Mesenchymal stem cell (in vitro differentiated cells and primary cell): ENCODE measurements around the gene ACTBL2.
A peak's percentile ranks its signal among the peaks of the same experiment; 100 is the strongest.

Experiments
- DNase-seq: peaks from one replicate; pipeline ENCODE4 v3.0.0-alpha.2; 2013
- H2AFZ ChIP-seq: one replicate; pipeline ENCODE4 v1.6.1; 2013; ENCODE audit warnings: low read depth, mild to moderate bottlenecking, control low read depth, inconsistent platforms, low read length, moderate library complexity
- H2AK5ac ChIP-seq: 2 replicates; pipeline ENCODE4 v1.6.1; 2013; ENCODE audit warnings: low read length, moderate library complexity, mild to moderate bottlenecking, inconsistent platforms; ENCODE audit not compliant: severe bottlenecking
- H2BK120ac ChIP-seq: one replicate; pipeline ENCODE4 v1.6.1; 2013; ENCODE audit warnings: low read depth, mild to moderate bottlenecking, inconsistent platforms, low read length, moderate library complexity
- H2BK12ac ChIP-seq, 2 experiments: one replicate each; pipeline ENCODE4 v1.6.1; 2013; ENCODE audit warnings: inconsistent platforms in 2 of 2, low read length in 2 of 2, mild to moderate bottlenecking in 2 of 2, moderate library complexity in 2 of 2, control low read depth in 1 of 2
- H2BK15ac ChIP-seq: one replicate; pipeline ENCODE4 v1.6.1; 2013; ENCODE audit warnings: mild to moderate bottlenecking, low read depth, inconsistent platforms; ENCODE audit not compliant: poor library complexity, severe bottlenecking
- H2BK5ac ChIP-seq: 2 replicates; pipeline ENCODE4 v1.6.1; 2013; ENCODE audit warnings: low read depth, mild to moderate bottlenecking, low read length, control low read depth, inconsistent platforms; ENCODE audit not compliant: poor library complexity, severe bottlenecking
- H3K14ac ChIP-seq, 2 experiments: one replicate each; pipeline ENCODE4 v1.6.1; 2013; ENCODE audit warnings: inconsistent platforms in 2 of 2, low read length in 2 of 2, control low read depth in 1 of 2, mild to moderate bottlenecking in 1 of 2, moderate library complexity in 1 of 2
- H3K18ac ChIP-seq, 2 experiments: one replicate each; pipeline ENCODE4 v1.6.1; 2013; ENCODE audit warnings: inconsistent platforms in 2 of 2, low read length in 2 of 2, control low read depth in 1 of 2, low read depth in 1 of 2, mild to moderate bottlenecking in 1 of 2
- H3K23ac ChIP-seq, 2 experiments: one replicate each; pipeline ENCODE4 v1.6.1; 2013; ENCODE audit warnings: inconsistent platforms in 2 of 2, low read length in 2 of 2, mild to moderate bottlenecking in 2 of 2, moderate library complexity in 2 of 2, control low read depth in 1 of 2
- H3K27ac ChIP-seq: 2 replicates; pipeline ENCODE4 v1.5.1; 2013; ENCODE audit warnings: mild to moderate bottlenecking, moderate library complexity, low read length, control low read depth, inconsistent platforms; ENCODE audit not compliant: poor library complexity, severe bottlenecking
- H3K27me3 ChIP-seq, 2 experiments: 2 replicates each; pipeline versions ENCODE4 v1.6.1 to v1.7.0; 2013; ENCODE audit warnings: low read length in 2 of 2, mild to moderate bottlenecking in 2 of 2, moderate library complexity in 2 of 2, control low read depth in 1 of 2, inconsistent platforms in 1 of 2; ENCODE audit not compliant: control insufficient read depth in 1 of 2, insufficient read depth in 1 of 2
- H3K36me3 ChIP-seq, 2 experiments: 2 replicates each; pipeline versions ENCODE4 v1.6.1 to v1.7.0; 2013; ENCODE audit warnings: low read length in 2 of 2, control low read depth in 1 of 2, inconsistent platforms in 1 of 2, low read depth in 1 of 2, mild to moderate bottlenecking in 1 of 2; ENCODE audit not compliant: insufficient read depth in 2 of 2, control insufficient read depth in 1 of 2
- H3K4ac ChIP-seq, 2 experiments: one replicate each; pipeline ENCODE4 v1.6.1; 2013; ENCODE audit warnings: inconsistent platforms in 2 of 2, low read length in 2 of 2, mild to moderate bottlenecking in 2 of 2, moderate library complexity in 2 of 2, control low read depth in 1 of 2, low read depth in 1 of 2
- H3K4me1 ChIP-seq: 2 replicates; pipeline ENCODE4 v1.6.1; 2013; ENCODE audit warnings: low read depth, low read length, control low read depth; ENCODE audit not compliant: control insufficient read depth, insufficient read depth
- H3K4me2 ChIP-seq: 2 replicates; pipeline ENCODE4 v1.6.1; 2013; ENCODE audit warnings: low read length, mild to moderate bottlenecking, inconsistent platforms; ENCODE audit not compliant: poor library complexity, severe bottlenecking
- H3K4me3 ChIP-seq, 2 experiments: 2 replicates each; pipeline versions ENCODE4 v1.5.1 to v1.7.0; 2013; ENCODE audit warnings: low read length in 2 of 2, mild to moderate bottlenecking in 2 of 2, control low read depth in 1 of 2, low read depth in 1 of 2; ENCODE audit not compliant: insufficient read depth in 1 of 2
- H3K79me1 ChIP-seq: replicated peaks from 2 replicates; pipeline ENCODE4 v1.6.1; 2013; ENCODE audit warnings: mild to moderate bottlenecking, control low read depth, low read length, inconsistent platforms; ENCODE audit not compliant: poor library complexity, severe bottlenecking
- H3K9ac ChIP-seq: 2 replicates; pipeline ENCODE4 v1.7.0; 2013; ENCODE audit warnings: mild to moderate bottlenecking, low read length, moderate library complexity
- H3K9me3 ChIP-seq: 2 replicates; pipeline ENCODE4 v1.7.0; 2013; ENCODE audit warnings: mild to moderate bottlenecking, low read length; ENCODE audit not compliant: control insufficient read depth
- H4K8ac ChIP-seq: one replicate; pipeline ENCODE4 v1.6.1; 2013; ENCODE audit warnings: inconsistent platforms, mild to moderate bottlenecking, low read length, moderate library complexity
- H4K91ac ChIP-seq: one replicate; pipeline ENCODE4 v1.6.1; 2013; ENCODE audit warnings: mild to moderate bottlenecking, low read length, inconsistent platforms
- WGBS: methylation state at CpG from one replicate; pipeline ENCODE4 v1.1.7; 2013; ENCODE audit warnings: mixed read lengths; 5-methylcytosine and 5-hydroxymethylcytosine counted together

ACTBL2 gene

DNA sequence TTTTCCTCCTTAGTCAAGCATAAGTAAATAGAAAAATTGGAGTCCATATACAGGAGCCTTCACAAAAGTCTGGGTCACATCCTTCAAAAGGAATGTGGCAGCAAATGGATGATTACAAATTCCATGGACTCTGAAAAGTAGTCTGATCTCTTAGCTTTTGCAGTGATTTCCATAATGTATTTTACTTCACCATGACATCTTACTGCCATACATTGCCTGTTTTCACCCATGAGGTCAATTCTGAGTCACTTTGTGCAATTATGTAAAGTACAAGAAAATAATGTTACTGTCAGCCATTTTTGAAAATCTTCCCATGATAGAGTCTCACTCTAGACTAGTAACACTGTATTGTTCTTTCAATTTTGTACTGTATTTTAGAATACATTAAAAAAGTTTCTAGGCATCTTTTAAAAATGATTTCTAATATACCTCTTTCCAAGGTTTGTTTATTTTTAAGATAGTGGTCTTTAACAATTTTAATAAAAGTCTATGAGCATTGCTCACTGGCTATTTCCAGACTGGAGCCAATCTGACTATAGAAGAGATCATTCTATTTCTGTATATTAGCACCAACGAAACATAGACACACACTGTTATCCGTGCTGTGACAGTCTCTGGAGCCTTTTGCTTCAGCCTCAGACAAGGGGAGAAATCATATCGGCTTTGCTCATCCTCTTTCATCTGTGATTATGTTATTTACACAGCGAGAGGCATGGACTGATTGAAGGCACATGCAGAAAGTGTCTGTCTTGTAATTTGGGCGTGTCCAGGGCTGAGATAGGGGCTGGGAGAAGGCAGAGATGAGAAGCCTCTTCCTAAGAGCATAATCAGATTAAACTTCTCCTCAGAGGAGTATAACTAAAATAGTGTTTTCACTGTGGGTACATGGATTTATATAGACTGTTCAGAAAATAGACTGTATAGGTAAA, 22.9 kb upstream of the ACTBL2 start:
- Histone ChIP-seq H3K18ac (peak overlapping the region in 1 of 2 experiments; percentile 4), H2AK5ac (no peak overlapping the region), H3K4ac (no peak overlapping the region), H3K23ac (no peak overlapping the region), H3K14ac (no peak overlapping the region), H2AFZ (no peak overlapping the region), H2BK15ac (no peak overlapping the region), H3K79me1 (no peaks in the 10 kb centered on the region), H3K27ac (no peak overlapping the region), H2BK12ac (no peak overlapping the region), H4K91ac (no peak overlapping the region), H2BK120ac (no peak overlapping the region), H3K9me3 (no peaks in the 10 kb centered on the region), H4K8ac (no peak overlapping the region), H2BK5ac (no peak overlapping the region), H3K4me3 (no peak overlapping the region), H3K9ac (no peak overlapping the region), H3K4me1 (peaks cover 8% of the 10 kb centered on the region), H3K4me2 (no peak overlapping the region), H3K36me3 (no peaks in the 10 kb centered on the region), H3K27me3 (no peaks in the 10 kb centered on the region)
- 86% methylated on average over 5 of the region's 5 CpGs for WGBS
- DNase-seq = peak; percentile 51

DNA sequence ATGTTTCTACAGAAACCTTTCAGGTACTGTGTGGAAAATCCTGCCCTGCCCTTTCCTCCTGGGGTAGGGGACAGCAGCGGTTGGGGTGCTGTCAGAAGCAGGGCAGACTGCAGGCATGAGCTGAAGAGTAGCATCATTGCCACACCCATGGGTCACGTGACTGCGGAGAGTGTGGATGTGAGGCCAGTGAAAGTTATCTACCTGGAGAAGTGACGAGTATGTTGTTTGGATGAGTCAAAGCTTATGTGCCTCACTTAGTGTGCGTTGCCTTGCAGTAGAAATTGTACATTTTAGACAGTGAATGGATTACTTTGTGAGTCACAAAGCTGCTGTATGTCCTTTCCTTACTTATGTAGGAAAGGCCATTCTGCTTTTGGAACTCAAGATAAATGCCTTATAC, 21.7 kb upstream of the ACTBL2 start:
- Histone ChIP-seq H3K23ac (no peak overlapping the region), H3K18ac (peak overlapping the region; percentile 26 to 70), H2BK12ac (peak overlapping the region; percentile 73 to 98), H3K9me3 (no peaks in the 10 kb centered on the region), H2AK5ac (peak overlapping the region; percentile 20), H2BK120ac (peak overlapping the region; percentile 29), H3K14ac (peak overlapping the region in 1 of 2 experiments; percentile 37), H3K27ac (no peak overlapping the region), H3K4ac (peak overlapping the region; percentile 57 to 62), H2AFZ (peak overlapping the region; percentile 15), H4K8ac (peak overlapping the region; percentile 52), H3K27me3 (no peaks in the 10 kb centered on the region), H3K36me3 (no peaks in the 10 kb centered on the region), H3K4me3 (no peak overlapping the region), H3K9ac (no peak overlapping the region), H2BK15ac (peak overlapping the region; percentile 74), H3K4me1 (peaks cover 7% of the 10 kb centered on the region), H3K79me1 (no peaks in the 10 kb centered on the region), H4K91ac (peak overlapping the region; percentile 99), H2BK5ac (no peak overlapping the region), H3K4me2 (no peak overlapping the region)
- DNase-seq = peak; percentile 28
- WGBS = 67% methylated on average over 5 of the region's 5 CpGs

DNA sequence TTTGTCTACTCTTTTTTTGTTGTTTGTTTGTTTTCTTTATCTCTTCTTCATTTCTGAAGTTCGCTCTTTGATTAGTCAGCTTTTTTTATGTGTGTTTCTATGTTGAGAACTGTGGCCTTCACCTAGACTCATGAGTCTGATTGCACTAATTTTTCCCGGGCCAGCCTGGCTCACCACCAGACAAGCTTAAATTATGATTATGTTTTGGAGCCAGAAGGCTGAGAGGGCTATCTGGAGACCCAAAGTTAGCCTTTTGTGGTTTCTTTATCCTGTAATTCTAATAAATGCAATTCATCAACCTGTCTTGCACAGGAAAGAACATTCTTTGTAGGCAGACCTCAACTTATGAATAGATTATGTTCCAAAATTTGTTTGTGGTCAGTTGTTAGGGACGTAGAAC, 20.8 kb upstream of the ACTBL2 start:
- H3K23ac ChIP-seq = no peak overlapping the region
- H2BK5ac ChIP-seq = peak overlapping the region; percentile 19
- no peak overlapping the region for H2AFZ ChIP-seq
- H3K79me1 ChIP-seq = no peaks in the 10 kb centered on the region
- H3K4me2 ChIP-seq = no peak overlapping the region
- H3K9ac ChIP-seq = no peak overlapping the region
- H2AK5ac ChIP-seq = no peak overlapping the region
- H3K14ac ChIP-seq = no peak overlapping the region
- no peak overlapping the region for H4K91ac ChIP-seq
- H3K4ac ChIP-seq = no peak overlapping the region
- no peak overlapping the region for H2BK15ac ChIP-seq
- no peaks in the 10 kb centered on the region for H3K9me3 ChIP-seq
- H3K36me3 ChIP-seq = no peaks in the 10 kb centered on the region
- no peak overlapping the region for H3K27ac ChIP-seq
- H3K4me3 ChIP-seq = no peak overlapping the region
- no peak overlapping the region for H3K18ac ChIP-seq
- WGBS = 44% methylated on average over 2 of the region's 3 CpGs
- H4K8ac ChIP-seq = no peak overlapping the region
- no peak overlapping the region for H2BK120ac ChIP-seq
- peak; percentile 27 for DNase-seq
- peaks cover 4% of the 10 kb centered on the region for H3K4me1 ChIP-seq
- H2BK12ac ChIP-seq = no peak overlapping the region
- no peaks in the 10 kb centered on the region for H3K27me3 ChIP-seq

DNA sequence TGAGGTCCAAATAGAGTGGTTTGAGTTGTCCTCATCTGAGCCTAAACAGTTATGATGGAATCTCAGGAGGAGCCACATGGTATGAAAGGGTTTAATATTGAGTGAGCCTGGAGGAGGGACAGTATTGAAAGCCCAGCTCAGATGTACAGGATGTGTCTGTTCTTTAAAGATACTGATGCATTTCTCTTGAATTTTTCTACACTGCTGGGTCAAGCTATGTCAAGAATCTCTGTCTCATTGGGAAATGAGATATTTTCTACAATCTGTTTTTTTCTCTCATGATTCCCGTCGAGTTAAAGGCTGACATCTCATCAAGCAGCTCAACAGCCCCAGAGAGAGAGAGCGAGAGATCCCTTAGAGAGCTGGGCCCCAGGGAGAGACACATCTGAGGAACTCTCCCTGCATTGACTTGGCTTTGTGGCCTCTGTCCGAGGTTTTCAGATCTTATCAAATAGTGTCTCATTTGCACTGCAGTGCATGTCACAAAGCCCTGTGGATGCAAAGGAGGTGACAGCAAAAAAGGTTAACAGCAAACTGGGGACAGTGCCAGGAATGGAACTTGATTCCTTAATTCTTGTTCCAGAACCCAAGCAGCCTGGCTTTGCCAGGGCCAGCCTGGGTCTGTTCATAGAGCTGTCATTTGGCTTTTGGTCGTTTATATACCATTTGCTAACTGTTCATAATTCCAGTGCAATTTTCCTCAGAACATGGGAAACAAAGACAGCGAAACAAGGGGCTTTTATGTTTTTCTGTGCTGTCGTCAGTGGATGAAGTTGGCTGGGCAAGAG, 19.0 kb upstream of the ACTBL2 start:
- peaks cover 2% of the 10 kb centered on the region for H3K4me1 ChIP-seq

More for the DNA sequence above, 19.0 kb upstream of the ACTBL2 start:
- Histone ChIP-seq H4K8ac (peak overlapping the region; percentile 65), H3K4me2 (no peak overlapping the region), H3K27me3 (no peaks in the 10 kb centered on the region), H2BK12ac (peak overlapping the region; percentile 45 to 64), H2BK15ac (peak overlapping the region; percentile 54), H3K18ac (peak overlapping the region; percentile 52 to 54), H3K14ac (peak overlapping the region in 1 of 2 experiments; percentile 35), H3K23ac (no peak overlapping the region), H2BK5ac (no peak overlapping the region), H4K91ac (peak overlapping the region; percentile 25), H3K79me1 (no peaks in the 10 kb centered on the region), H2AK5ac (no peak overlapping the region), H2BK120ac (peak overlapping the region; percentile 6), H3K9ac (no peak overlapping the region), H2AFZ (no peak overlapping the region), H3K27ac (no peak overlapping the region), H3K9me3 (no peaks in the 10 kb centered on the region), H3K4ac (peak overlapping the region in 1 of 2 experiments; percentile 85), H3K4me3 (no peak overlapping the region), H3K36me3 (no peaks in the 10 kb centered on the region)
- peak; percentile 18 for DNase-seq
- 66% methylated on average over 7 of the region's 7 CpGs for WGBS
